Gastroesophageal sphincter (tissue), 4 donors: ENCODE results near the gene GNLY. TPM values are rescaled to one million over a fixed set of nuclear protein-coding genes. Genes with fewer than 3 reads are reported as not detected.
A peak's percentile ranks its signal among the peaks of the same experiment; 100 is the strongest.

Experiments used
- ATAC-seq: fragments of 150-250 bp; one replicate; pipeline ENCODE4 v1.9.1; 2016; ENCODE audit warnings: mild to moderate bottlenecking, moderate library complexity
- H3K27ac ChIP-seq, 4 donors: fragments of 200-600 bp; sonication (generic) in 3 of 4; 1 replicate in 3 of 4; 2 replicates in 1 of 4; pipeline ENCODE4 v1.5.1; 2016 to 2019
- H3K27me3 ChIP-seq: fragments of 200-600 bp; sonication (generic); one replicate; pipeline ENCODE4 v1.5.1; 2019
- H3K36me3 ChIP-seq, 2 donors: fragments of 200-600 bp; sonication (generic); one replicate each; pipeline ENCODE4 v1.5.1; 2019; ENCODE audit warnings: control low read depth in 1 of 2
- H3K4me1 ChIP-seq, 3 donors: fragments of 200-600 bp; sonication (generic); 1 replicate in 2 of 3; 2 replicates in 1 of 3; pipeline ENCODE4 v1.5.1; 2016 to 2019; ENCODE audit warnings: control low read depth in 2 of 3
- H3K4me3 ChIP-seq, 2 donors: fragments of 200-600 bp; sonication (generic); one replicate each; pipeline ENCODE4 v1.5.1; 2019; ENCODE audit warnings: mild to moderate bottlenecking in 1 of 2, moderate library complexity in 1 of 2
- H3K9me3 ChIP-seq, 3 donors: fragments of 200-600 bp; sonication (generic); one replicate each; pipeline ENCODE4 v1.5.1; 2017 to 2019; ENCODE audit warnings: control low read depth in 2 of 3
- EP300 ChIP-seq: sonication (generic); formaldehyde crosslinking; IDR thresholded peaks from one replicate; pipeline ENCODE4 v1.6.1; 2017; ENCODE audit warnings: antibody characterized with exemption, mild to moderate bottlenecking
- POLR2A ChIP-seq, 2 donors: fragments of 450-650 bp; IDR thresholded peaks; one replicate each; pipeline ENCODE4 v1.6.1; 2017; ENCODE audit warnings: antibody characterized with exemption in 2 of 2, mild to moderate bottlenecking in 2 of 2, moderate library complexity in 1 of 2
- POLR2AphosphoS5 ChIP-seq: sonication (generic); formaldehyde crosslinking; IDR thresholded peaks from one replicate; pipeline ENCODE4 v1.6.1; 2017; ENCODE audit warnings: antibody characterized with exemption
- WGBS, 2 donors: methylation state at CpG; one replicate each; pipeline ENCODE4 v1.1.5; 2018; ENCODE audit warnings: low coverage in 1 of 2; 5-methylcytosine and 5-hydroxymethylcytosine counted together
- total RNA-seq, 4 donors: library from RNA; depleted of rRNA; stranded (reverse); fragments of >200 nt; gene quantifications; one replicate each; pipeline ENCODE4 v1.1.0, GENCODE V29; 2016
- TF ChIP-seq, protein P1 (sequence below), 4 experiments: fragments of 200-600 bp in 2 of 4; fragments of 450-650 bp in 2 of 4; sonication (generic) in 1 of 4; IDR thresholded peaks; one replicate each; pipeline ENCODE4 v1.5.1; 2017 to 2019; ENCODE audit warnings: antibody characterized with exemption in 4 of 4, mild to moderate bottlenecking in 2 of 4, moderate library complexity in 2 of 4

Gene GNLY
- total RNA-seq, 4 donors from 2014 or later, result 0.54 to 3.1 TPM; not detected in 2

- ATAC-seq, result no peak
- Histone ChIP-seq H3K9me3 (no peaks in the 10 kb centered on the region), H3K27me3 (no peaks in the 10 kb centered on the region), H3K4me3 (no peak overlapping the region), H3K27ac (no peak overlapping the region), H3K4me1 (peaks cover 0 to 18% (median 0%) of the 10 kb centered on the region in 3 donors), H3K36me3 (no peaks in the 10 kb centered on the region)
- TF ChIP-seq, protein P1, sequence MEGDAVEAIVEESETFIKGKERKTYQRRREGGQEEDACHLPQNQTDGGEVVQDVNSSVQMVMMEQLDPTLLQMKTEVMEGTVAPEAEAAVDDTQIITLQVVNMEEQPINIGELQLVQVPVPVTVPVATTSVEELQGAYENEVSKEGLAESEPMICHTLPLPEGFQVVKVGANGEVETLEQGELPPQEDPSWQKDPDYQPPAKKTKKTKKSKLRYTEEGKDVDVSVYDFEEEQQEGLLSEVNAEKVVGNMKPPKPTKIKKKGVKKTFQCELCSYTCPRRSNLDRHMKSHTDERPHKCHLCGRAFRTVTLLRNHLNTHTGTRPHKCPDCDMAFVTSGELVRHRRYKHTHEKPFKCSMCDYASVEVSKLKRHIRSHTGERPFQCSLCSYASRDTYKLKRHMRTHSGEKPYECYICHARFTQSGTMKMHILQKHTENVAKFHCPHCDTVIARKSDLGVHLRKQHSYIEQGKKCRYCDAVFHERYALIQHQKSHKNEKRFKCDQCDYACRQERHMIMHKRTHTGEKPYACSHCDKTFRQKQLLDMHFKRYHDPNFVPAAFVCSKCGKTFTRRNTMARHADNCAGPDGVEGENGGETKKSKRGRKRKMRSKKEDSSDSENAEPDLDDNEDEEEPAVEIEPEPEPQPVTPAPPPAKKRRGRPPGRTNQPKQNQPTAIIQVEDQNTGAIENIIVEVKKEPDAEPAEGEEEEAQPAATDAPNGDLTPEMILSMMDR (IDR thresholded peaks at IDR 0.05), result no peak
- TF ChIP-seq POLR2A (IDR thresholded peaks at IDR 0.05) (no peak), POLR2AphosphoS5 (no peak), EP300 (no peak)
- WGBS, 2 donors, result 72 to 94% methylated on average over 6 to 8 of the region's 8 CpGs
Observed at GRCh38 chr2:85714841-85715240, 20.7 kb downstream of the GNLY start.

- no peaks in the 10 kb centered on the region for H3K36me3 ChIP-seq
- WGBS, 2 donors, result 61 to 77% methylated on average over 4 to 5 of the region's 13 CpGs
- TF ChIP-seq POLR2A (IDR thresholded peaks at IDR 0.05), result no peak
- TF ChIP-seq, protein P1 (IDR thresholded peaks at IDR 0.05), result no peak
- no peak for TF ChIP-seq EP300
- TF ChIP-seq POLR2AphosphoS5, result no peak
- no peaks in the 10 kb centered on the region for H3K27me3 ChIP-seq
- H3K9me3 ChIP-seq, result no peaks in the 10 kb centered on the region
- no peak overlapping the region for H3K4me3 ChIP-seq
- H3K4me1 ChIP-seq, result peaks cover 0 to 12% (median 0%) of the 10 kb centered on the region in 3 donors
- H3K27ac ChIP-seq, result no peak overlapping the region
- ATAC-seq, result no peak
Observed at GRCh38 chr2:85716346-85716914, 22.3 kb downstream of the GNLY start.

DNA sequence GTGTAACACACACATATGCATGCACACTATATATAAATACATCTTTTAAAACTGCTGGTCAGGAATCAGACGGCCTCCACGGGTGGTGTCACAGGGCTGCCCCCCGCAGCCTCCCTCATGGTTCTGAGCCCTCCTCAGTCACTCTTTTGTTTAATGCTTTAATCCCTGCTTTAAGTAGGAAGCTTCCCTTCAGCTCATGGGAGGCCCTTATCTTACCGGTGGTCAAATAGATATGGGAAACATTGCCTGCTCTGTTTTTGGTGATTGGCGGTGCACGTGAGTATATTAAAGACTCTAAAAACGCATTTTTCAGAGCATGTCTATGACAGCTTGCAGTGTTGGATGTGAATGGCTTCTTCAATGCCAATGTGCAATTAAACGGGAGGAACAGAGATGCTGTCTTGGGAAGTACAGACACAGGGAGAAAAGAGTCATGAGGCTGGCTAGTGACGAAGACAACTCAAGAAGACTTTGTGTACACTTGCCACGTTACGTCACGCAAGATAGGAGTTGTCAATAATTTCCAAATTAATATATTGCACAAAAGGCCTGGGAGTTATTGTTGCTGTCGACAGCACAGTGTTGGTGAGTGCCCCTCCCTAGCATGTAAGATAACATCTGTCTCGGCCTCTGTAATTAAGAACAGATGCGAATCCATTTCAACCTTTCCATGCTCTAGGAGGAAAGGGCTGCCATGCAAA is 23.3 kb downstream of the GNLY start:
- ATAC-seq, result peak; percentile 70
- TF ChIP-seq POLR2AphosphoS5 (no peak), EP300 (no peak), POLR2A (IDR thresholded peaks at IDR 0.05) (no peak)
- TF ChIP-seq, protein P1 (IDR thresholded peaks at IDR 0.05), result no peak
- WGBS, 2 donors, result 64 to 67% methylated on average over 14 to 15 of the region's 15 CpGs
- Histone ChIP-seq H3K4me1 (peaks cover 0 to 9% (median 0%) of the 10 kb centered on the region in 3 donors), H3K27me3 (no peaks in the 10 kb centered on the region), H3K9me3 (no peaks in the 10 kb centered on the region), H3K36me3 (no peaks in the 10 kb centered on the region), H3K4me3 (no peak overlapping the region), H3K27ac (no peak overlapping the region)

DNA sequence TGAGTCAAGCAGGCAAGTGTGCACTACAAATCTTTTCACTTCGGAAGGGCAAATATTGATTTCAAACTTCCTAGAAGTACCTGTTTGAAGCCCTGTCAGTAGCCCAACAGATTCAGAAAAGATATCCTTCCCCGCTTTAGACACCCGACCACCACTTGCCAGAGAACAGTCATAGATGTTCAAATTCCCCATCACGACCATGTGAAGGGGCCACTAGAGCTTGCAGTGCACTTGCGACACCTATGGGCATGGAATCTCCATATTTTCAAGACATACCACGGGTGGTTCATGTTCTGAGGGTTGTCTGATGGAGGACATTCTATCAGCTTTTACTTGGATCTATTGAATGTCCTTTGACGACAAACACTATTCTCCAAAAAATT is 23.8 kb downstream of the GNLY start:
- no peak overlapping the region for H3K4me3 ChIP-seq
- peaks cover 0 to 4% (median 0%) of the 10 kb centered on the region in 3 donors for H3K4me1 ChIP-seq
- no peak overlapping the region for H3K27ac ChIP-seq
- ATAC-seq, result peak; percentile 4
- TF ChIP-seq EP300 (no peak), POLR2AphosphoS5 (no peak), POLR2A (IDR thresholded peaks at IDR 0.05) (no peak)
- TF ChIP-seq, protein P1 (IDR thresholded peaks at IDR 0.05), result no peak
- no peaks in the 10 kb centered on the region for H3K27me3 ChIP-seq
- no peaks in the 10 kb centered on the region for H3K36me3 ChIP-seq
- H3K9me3 ChIP-seq, result no peaks in the 10 kb centered on the region
- WGBS, 2 donors, result 78 to 92% methylated on average over 6 to 7 of the region's 7 CpGs
